Hindlimb muscle (tissue), 1 donor: Measurements from ENCODE around the gene AP3S2. TPM values are rescaled to one million over a fixed set of nuclear protein-coding genes. Genes with fewer than 3 reads are reported as not detected.
"Not testable (repeated sequence)": the region's sequence is repeated elsewhere in the genome, so short reads cannot be mapped to it uniquely, and the experiment has no call there.

Experiments
- DNase-seq: peaks from one replicate; pipeline ENCODE4 v3.0.0-alpha.2; 2013
- polyA plus RNA-seq: library from polyadenylated mRNA; unstranded; fragments of 120-200 nt; gene quantifications from one replicate; pipeline ENCODE4 v1.2.1, GENCODE V29; 2013; ENCODE audit not compliant: insufficient read length

Gene AP3S2
- polyA plus RNA-seq, 1 donor: 24.0 TPM

GRCh38 chr15:89799918-89800498 lies 93.8 kb downstream of the AP3S2 start:
- no peak for DNase-seq

- no peak for DNase-seq
These were observed 94.5 kb downstream of the AP3S2 start for GRCh38 chr15:89799011-89799911.

- DNase-seq: no peak
These were observed 96.1 kb downstream of the AP3S2 start for GRCh38 chr15:89797678-89798201.

- no peak for DNase-seq
These were observed 97.8 kb downstream of the AP3S2 start for GRCh38 chr15:89795996-89796395.

GRCh38 chr15:89794627-89795241 lies 99.1 kb downstream of the AP3S2 start:
- DNase-seq: no peak

GRCh38 chr15:89792106-89792805 lies 101.5 kb downstream of the AP3S2 start:
- no peak for DNase-seq

- no peak for DNase-seq
These were observed 103.1 kb downstream of the AP3S2 start for GRCh38 chr15:89790661-89791060.

GRCh38 chr15:89790206-89790605 lies 103.6 kb downstream of the AP3S2 start:
- DNase-seq: no peak

- DNase-seq: not testable (repeated sequence)
These were observed 105.2 kb downstream of the AP3S2 start for GRCh38 chr15:89788585-89788984.

GRCh38 chr15:89787944-89788343 lies 105.8 kb downstream of the AP3S2 start:
- DNase-seq: no peak

- no peak for DNase-seq
These were observed 108.0 kb downstream of the AP3S2 start for GRCh38 chr15:89785774-89786140.

GRCh38 chr15:89785064-89785773 lies 108.6 kb downstream of the AP3S2 start:
- DNase-seq: no peak

GRCh38 chr15:89784686-89784960 lies 109.2 kb downstream of the AP3S2 start:
- DNase-seq: no peak

GRCh38 chr15:89783861-89784685 lies 109.7 kb downstream of the AP3S2 start:
- DNase-seq: no peak

GRCh38 chr15:89783111-89783860 lies 110.5 kb downstream of the AP3S2 start:
- no peak for DNase-seq

GRCh38 chr15:89782619-89782950 lies 111.2 kb downstream of the AP3S2 start:
- DNase-seq: not testable (repeated sequence)

GRCh38 chr15:89781891-89782618 lies 111.7 kb downstream of the AP3S2 start:
- no peak for DNase-seq

- DNase-seq: no peak
These were observed 112.7 kb downstream of the AP3S2 start for GRCh38 chr15:89781055-89781454.

GRCh38 chr15:89780601-89781000 lies 113.2 kb downstream of the AP3S2 start:
- DNase-seq: no peak
